CD14-positive monocyte (primary cell): ENCODE measurements around the gene CDH4. TPM values are rescaled to one million over a fixed set of nuclear protein-coding genes. Genes with fewer than 3 reads are reported as not detected.

ENCODE experiments used
- DNase-seq, 3 donors: peaks; one replicate each; pipeline ENCODE4 v3.0.0-alpha.2; 2011 to 2022
- H2AFZ ChIP-seq: 2 replicates; pipeline ENCODE4 v1.6.0; 2012; ENCODE audit warnings: mild to moderate bottlenecking, low read depth, low read length, inconsistent platforms; ENCODE audit not compliant: insufficient read depth, poor library complexity, severe bottlenecking
- H3K27ac ChIP-seq, 2 donors: 1 replicate in 1 of 2; 2 replicates in 1 of 2; pipeline ENCODE4 v1.5.1; 2012 to 2013; ENCODE audit warnings: low read length in 2 of 2, control low read depth in 1 of 2, inconsistent platforms in 1 of 2, low read depth in 1 of 2, mild to moderate bottlenecking in 1 of 2
- H3K27me3 ChIP-seq, 2 donors: one replicate each; pipeline versions ENCODE4 v1.6.0 to v1.6.1; 2011 to 2013; ENCODE audit warnings: low read length in 2 of 2; ENCODE audit not compliant: control insufficient read depth in 2 of 2, insufficient read depth in 2 of 2
- H3K36me3 ChIP-seq, 2 donors: replicated peaks in 1 of 2; 1 replicate in 1 of 2; 2 replicates in 1 of 2; pipeline versions ENCODE4 v1.5.1 to v1.6.1; 2012 to 2013; ENCODE audit warnings: low read length in 2 of 2, control low read depth in 1 of 2, inconsistent platforms in 1 of 2, mild to moderate bottlenecking in 1 of 2; ENCODE audit not compliant: insufficient read depth in 2 of 2, control insufficient read depth in 1 of 2
- H3K4me1 ChIP-seq, 2 donors: 1 replicate in 1 of 2; 2 replicates in 1 of 2; pipeline versions ENCODE4 v1.5.1 to v1.6.1; 2012 to 2013; ENCODE audit warnings: low read length in 2 of 2, control low read depth in 1 of 2, inconsistent platforms in 1 of 2, mild to moderate bottlenecking in 1 of 2, moderate library complexity in 1 of 2; ENCODE audit not compliant: insufficient read depth in 2 of 2, control insufficient read depth in 1 of 2
- H3K4me2 ChIP-seq: replicated peaks from 2 replicates; pipeline ENCODE3; 2012; ENCODE audit warnings: low read length, moderate library complexity, mild to moderate bottlenecking; ENCODE audit not compliant: poor library complexity, severe bottlenecking; ENCODE audit errors: extremely low read depth
- H3K4me3 ChIP-seq, 3 experiments: fragments of 200-600 bp in 1 of 3; sonication (generic) in 1 of 3; replicated peaks in 1 of 3; 1 replicate in 2 of 3; 2 replicates in 1 of 3; pipeline ENCODE4 v1.5.1; 2011 to 2013; ENCODE audit warnings: low read length in 3 of 3, mild to moderate bottlenecking in 3 of 3, control low read depth in 2 of 3, low read depth in 2 of 3, inconsistent platforms in 1 of 3, moderate library complexity in 1 of 3
- H3K79me2 ChIP-seq: 2 replicates; pipeline ENCODE4 v1.6.0; 2012; ENCODE audit warnings: mild to moderate bottlenecking, control low read depth, inconsistent platforms, low read length, moderate library complexity; ENCODE audit not compliant: insufficient read depth
- H3K9ac ChIP-seq: 2 replicates; pipeline ENCODE4 v1.6.0; 2017; ENCODE audit warnings: low read length, mild to moderate bottlenecking; ENCODE audit not compliant: insufficient read depth, poor library complexity, severe bottlenecking
- H3K9me3 ChIP-seq, 2 donors: replicated peaks in 1 of 2; 1 replicate in 1 of 2; 2 replicates in 1 of 2; pipeline versions ENCODE4 v1.5.1 to v1.6.1; 2012 to 2013; ENCODE audit warnings: low read length in 2 of 2, control low read depth in 1 of 2; ENCODE audit not compliant: control insufficient read depth in 1 of 2, insufficient read depth in 1 of 2
- H4K20me1 ChIP-seq: 2 replicates; pipeline ENCODE4 v1.6.0; 2012; ENCODE audit warnings: mild to moderate bottlenecking, low read length, control low read depth, moderate library complexity; ENCODE audit not compliant: insufficient read depth
- H3K27ac Mint-ChIP-seq, 7 donors: one replicate each; pipeline ENCODE4 v1.8.0; 2020; ENCODE audit warnings: mild to moderate bottlenecking in 7 of 7, mixed read lengths in 7 of 7, moderate library complexity in 6 of 7, inconsistent platforms in 2 of 7
- H3K27me3 Mint-ChIP-seq, 3 donors: one replicate each; pipeline ENCODE4 v1.8.0; 2021 to 2022; ENCODE audit warnings: low read depth in 3 of 3, mild to moderate bottlenecking in 3 of 3, mixed read lengths in 3 of 3, moderate library complexity in 3 of 3, inconsistent platforms in 1 of 3
- H3K36me3 Mint-ChIP-seq, 2 donors: one replicate each; pipeline ENCODE4 v1.8.0; 2020; ENCODE audit warnings: mixed read lengths in 2 of 2, inconsistent platforms in 1 of 2, mild to moderate bottlenecking in 1 of 2
- H3K4me1 Mint-ChIP-seq: one replicate; pipeline ENCODE4 v1.8.0; 2020; ENCODE audit warnings: mild to moderate bottlenecking, mixed read lengths
- H3K4me3 Mint-ChIP-seq, 2 donors: one replicate each; pipeline ENCODE4 v1.8.0; 2020; ENCODE audit warnings: mild to moderate bottlenecking in 2 of 2, mixed read lengths in 2 of 2, moderate library complexity in 1 of 2
- H3K9me3 Mint-ChIP-seq, 7 donors: one replicate each; pipeline ENCODE4 v1.8.0; 2020 to 2022; ENCODE audit warnings: mixed read lengths in 7 of 7, mild to moderate bottlenecking in 6 of 7, moderate library complexity in 6 of 7, inconsistent platforms in 2 of 7
- WGBS: methylation state at CpG from one replicate; pipeline ENCODE4 v1.1.5; 2013; ENCODE audit warnings: missing lambda C conversion rate; ENCODE audit not compliant: insufficient coverage; 5-methylcytosine and 5-hydroxymethylcytosine counted together
- intact Hi-C, 2 donors: fragments of 100-400 bp; cut with micrococcal nuclease; formaldehyde crosslinking; loops; one replicate each; pipeline versions ENCODE4 v1.15.0 to v1.15.1; 2023
- polyA plus RNA-seq, 3 donors: library from polyadenylated mRNA; depleted of rRNA in 1 of 3; unstranded in 2 of 3; stranded (reverse) in 1 of 3; fragments of 300-500 nt in 2 of 3; fragments of >200 nt in 1 of 3; fragmentation: Illumina TruSeq in 2 of 3; gene quantifications; 1 replicate in 2 of 3; 2 replicates in 1 of 3; pipeline ENCODE4 v1.2.3, GENCODE V29; 2012 to 2021
- TF ChIP-seq, protein P1 (sequence below): fragments of 200-600 bp; IDR thresholded peaks from one replicate; pipeline ENCODE4 v1.8.0; 2022; ENCODE audit warnings: antibody characterized with exemption, mild to moderate bottlenecking

Gene CDH4
- polyA plus RNA-seq, 3 donors: not detected

DNA sequence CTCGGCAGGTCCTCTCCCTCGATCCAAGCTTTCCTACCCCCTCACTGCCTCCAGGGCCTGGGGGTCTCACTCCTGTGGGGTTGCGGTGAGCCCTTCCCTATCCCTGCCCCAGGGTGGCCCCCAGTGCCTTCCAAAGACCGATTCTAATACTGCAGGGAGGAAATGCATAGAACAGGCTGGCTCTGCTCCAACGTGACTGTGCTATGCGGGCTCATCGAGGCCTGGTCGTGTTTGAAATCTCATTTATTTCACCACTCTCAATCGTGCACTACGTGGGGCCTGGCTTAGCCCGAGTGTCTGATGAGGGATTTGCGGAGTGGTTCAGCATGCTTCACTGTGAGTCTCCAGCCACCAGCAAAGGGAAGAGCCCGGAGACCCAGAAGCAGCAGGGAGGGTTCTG is 60.9 kb downstream of the CDH4 start:
- no peak overlapping the region for H3K9ac ChIP-seq
- no peak overlapping the region for H2AFZ ChIP-seq
- WGBS: 91% methylated on average over 7 of the region's 13 CpGs
- Mint-ChIP-seq H3K4me1 (no peaks in the 10 kb centered on the region), H3K36me3 (no peaks in the 10 kb centered on the region), H3K4me3 (no peak overlapping the region), H3K27me3 (peaks cover 0 to 6% (median 3%) of the 10 kb centered on the region in 3 donors), H3K9me3 (peaks cover 0 to 35% (median 16%) of the 10 kb centered on the region in 7 donors), H3K27ac (no peak overlapping the region)
- H3K9me3 ChIP-seq: peaks cover 0 to 89% of the 10 kb centered on the region in 2 donors
- no peak for DNase-seq
- no peak overlapping the region for H3K27ac ChIP-seq
- H4K20me1 ChIP-seq: no peaks in the 10 kb centered on the region
- TF ChIP-seq, protein P1, sequence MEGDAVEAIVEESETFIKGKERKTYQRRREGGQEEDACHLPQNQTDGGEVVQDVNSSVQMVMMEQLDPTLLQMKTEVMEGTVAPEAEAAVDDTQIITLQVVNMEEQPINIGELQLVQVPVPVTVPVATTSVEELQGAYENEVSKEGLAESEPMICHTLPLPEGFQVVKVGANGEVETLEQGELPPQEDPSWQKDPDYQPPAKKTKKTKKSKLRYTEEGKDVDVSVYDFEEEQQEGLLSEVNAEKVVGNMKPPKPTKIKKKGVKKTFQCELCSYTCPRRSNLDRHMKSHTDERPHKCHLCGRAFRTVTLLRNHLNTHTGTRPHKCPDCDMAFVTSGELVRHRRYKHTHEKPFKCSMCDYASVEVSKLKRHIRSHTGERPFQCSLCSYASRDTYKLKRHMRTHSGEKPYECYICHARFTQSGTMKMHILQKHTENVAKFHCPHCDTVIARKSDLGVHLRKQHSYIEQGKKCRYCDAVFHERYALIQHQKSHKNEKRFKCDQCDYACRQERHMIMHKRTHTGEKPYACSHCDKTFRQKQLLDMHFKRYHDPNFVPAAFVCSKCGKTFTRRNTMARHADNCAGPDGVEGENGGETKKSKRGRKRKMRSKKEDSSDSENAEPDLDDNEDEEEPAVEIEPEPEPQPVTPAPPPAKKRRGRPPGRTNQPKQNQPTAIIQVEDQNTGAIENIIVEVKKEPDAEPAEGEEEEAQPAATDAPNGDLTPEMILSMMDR: no peak
- H3K4me2 ChIP-seq: no peak overlapping the region
- H3K79me2 ChIP-seq: no peaks in the 10 kb centered on the region
- H3K36me3 ChIP-seq: no peaks in the 10 kb centered on the region
- no peaks in the 10 kb centered on the region for H3K27me3 ChIP-seq
- H3K4me1 ChIP-seq: no peaks in the 10 kb centered on the region
- H3K4me3 ChIP-seq: no peak overlapping the region
- intact Hi-C loops: no loop called here

GRCh38 chr20:61313396-61313795 is 61.3 kb downstream of the CDH4 start:
- Histone ChIP-seq H3K79me2 (no peaks in the 10 kb centered on the region), H2AFZ (no peak overlapping the region)
- H3K27ac Mint-ChIP-seq: no peak overlapping the region

More at GRCh38 chr20:61313396-61313795, 61.3 kb downstream of the CDH4 start:
- H3K27ac ChIP-seq: no peak overlapping the region
- H4K20me1 ChIP-seq: no peaks in the 10 kb centered on the region
- no peak overlapping the region for H3K4me2 ChIP-seq
- no peak overlapping the region for H3K4me3 ChIP-seq
- Mint-ChIP-seq H3K27me3 (peaks cover 0 to 6% (median 3%) of the 10 kb centered on the region in 3 donors), H3K4me3 (no peak overlapping the region), H3K36me3 (no peaks in the 10 kb centered on the region), H3K4me1 (no peaks in the 10 kb centered on the region), H3K9me3 (peaks cover 0 to 38% (median 18%) of the 10 kb centered on the region in 7 donors)
- H3K4me1 ChIP-seq: no peaks in the 10 kb centered on the region
- DNase-seq: no peak
- TF ChIP-seq, protein P1: no peak
- H3K27me3 ChIP-seq: no peaks in the 10 kb centered on the region
- 96% methylated on average over 10 of the region's 11 CpGs for WGBS
- H3K9ac ChIP-seq: no peak overlapping the region
- intact Hi-C loops: no loop called here
- peaks cover 0 to 90% of the 10 kb centered on the region in 2 donors for H3K9me3 ChIP-seq
- no peaks in the 10 kb centered on the region for H3K36me3 ChIP-seq
